ENCODE measurements around the gene SMARCAD1.
"Not testable (repeated sequence)": the region's sequence is repeated elsewhere in the genome, so short reads cannot be mapped to it uniquely, and the experiment has no call there.

Gene SMARCAD1

DNA sequence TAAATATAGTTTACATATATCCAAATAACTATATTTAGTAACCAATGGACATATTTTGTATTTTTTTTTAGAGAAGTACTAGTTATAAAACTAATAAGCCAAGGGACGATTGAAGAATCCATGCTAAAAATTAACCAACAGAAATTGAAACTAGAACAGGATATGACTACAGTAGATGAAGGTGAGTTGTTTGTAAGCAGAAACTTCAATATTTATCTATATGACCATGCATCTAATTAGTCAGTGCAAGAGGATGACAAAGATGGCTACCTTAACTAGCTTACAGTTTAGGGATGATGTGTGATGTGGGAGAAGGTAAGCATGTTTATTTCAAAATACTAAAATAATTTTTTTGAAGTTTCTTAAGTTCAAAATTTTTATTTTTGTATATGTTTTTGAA, 77.2 kb downstream of the SMARCAD1 start:
- no peaks in the 10 kb centered on the region for H3K9me3 ChIP-seq (ENCODE audit: control extremely low read depth in 1 of 5, control insufficient read depth in 4 of 5, insufficient read depth in 2 of 5, low read depth in 1 of 5, low read length in 4 of 5)
- no CpG with 5 or more reads among the region's 1 CpG for WGBS (ENCODE audit: insufficient coverage)
- no peaks in the 10 kb centered on the region for H3K27me3 ChIP-seq (replicated peaks in 2 of 5; ENCODE audit: control insufficient read depth in 4 of 5, insufficient read depth in 5 of 5, low read length in 4 of 5)
- no peaks in the 10 kb centered on the region for H3K4me1 ChIP-seq (ENCODE audit: control extremely low read depth in 1 of 4, control insufficient read depth in 4 of 4, insufficient read depth in 4 of 4, low read length in 3 of 4)
- ChIA-PET CTCF (no interaction called here), POLR2A (no interaction called here)
- H3K4me3 ChIP-seq (ENCODE audit: control insufficient read depth in 1 of 7, extremely low read depth in 1 of 7, insufficient read depth in 4 of 7, low read depth in 2 of 7, low read length in 6 of 7), result no peak overlapping the region
- H3K36me3 ChIP-seq (ENCODE audit: control insufficient read depth in 4 of 4, insufficient read depth in 4 of 4, low read length in 3 of 4), result peaks cover 27 to 66% (median 43%) of the 10 kb centered on the region in 4 experiments
- H3K27ac ChIP-seq (ENCODE audit: insufficient read depth in 1 of 2, low read depth in 1 of 2, low read length in 2 of 2, poor library complexity in 1 of 2, severe bottlenecking in 2 of 2), result no peak overlapping the region
- DNase-seq, result no peak

- Histone ChIP-seq H3K4me1 (ENCODE audit: control extremely low read depth in 1 of 4, control insufficient read depth in 4 of 4, insufficient read depth in 4 of 4, low read length in 3 of 4) (no peaks in the 10 kb centered on the region), H3K27ac (ENCODE audit: insufficient read depth in 1 of 2, low read depth in 1 of 2, low read length in 2 of 2, poor library complexity in 1 of 2, severe bottlenecking in 2 of 2) (no peak overlapping the region), H3K9me3 (ENCODE audit: control extremely low read depth in 1 of 5, control insufficient read depth in 4 of 5, insufficient read depth in 2 of 5, low read depth in 1 of 5, low read length in 4 of 5) (no peaks in the 10 kb centered on the region), H3K36me3 (ENCODE audit: control insufficient read depth in 4 of 4, insufficient read depth in 4 of 4, low read length in 3 of 4) (peaks cover 26 to 66% (median 40%) of the 10 kb centered on the region in 4 experiments), H3K4me3 (ENCODE audit: control insufficient read depth in 1 of 7, extremely low read depth in 1 of 7, insufficient read depth in 4 of 7, low read depth in 2 of 7, low read length in 6 of 7) (no peak overlapping the region), H3K27me3 (replicated peaks in 2 of 5; ENCODE audit: control insufficient read depth in 4 of 5, insufficient read depth in 5 of 5, low read length in 4 of 5) (no peaks in the 10 kb centered on the region)
- no peak for DNase-seq
- POLR2A ChIA-PET, result no interaction called here
- CTCF ChIA-PET, result interaction anchor here (1.3 kb wide), 1 partner anchor 14 kb away, joined by 3 read pairs; no protein-coding TSS in a partner anchor
- no CpG with 5 or more reads among the region's 4 CpGs for WGBS (ENCODE audit: insufficient coverage)
Observed at GRCh38 chr4:94285666-94286065, 78.0 kb downstream of the SMARCAD1 start.

GRCh38 chr4:94290245-94290644, 82.6 kb downstream of the SMARCAD1 start:
- H3K4me3 ChIP-seq (ENCODE audit: control insufficient read depth in 1 of 7, extremely low read depth in 1 of 7, insufficient read depth in 4 of 7, low read depth in 2 of 7, low read length in 6 of 7), result no peak overlapping the region
- peak in 2 of 3 donors; percentile 28 to 31 for DNase-seq
- H3K36me3 ChIP-seq (ENCODE audit: control insufficient read depth in 4 of 4, insufficient read depth in 4 of 4, low read length in 3 of 4), result peaks cover 16 to 42% (median 27%) of the 10 kb centered on the region in 4 experiments
- no peaks in the 10 kb centered on the region for H3K27me3 ChIP-seq (replicated peaks in 2 of 5; ENCODE audit: control insufficient read depth in 4 of 5, insufficient read depth in 5 of 5, low read length in 4 of 5)
- no peaks in the 10 kb centered on the region for H3K4me1 ChIP-seq (ENCODE audit: control extremely low read depth in 1 of 4, control insufficient read depth in 4 of 4, insufficient read depth in 4 of 4, low read length in 3 of 4)
- ChIA-PET POLR2A (no interaction called here), CTCF (interaction anchor here (0.9 kb wide), 1 partner anchor 15 kb away, joined by 4 read pairs; no protein-coding TSS in a partner anchor)
- no peaks in the 10 kb centered on the region for H3K9me3 ChIP-seq (ENCODE audit: control extremely low read depth in 1 of 5, control insufficient read depth in 4 of 5, insufficient read depth in 2 of 5, low read depth in 1 of 5, low read length in 4 of 5)
- WGBS (ENCODE audit: insufficient coverage), result 89% methylated on average over 1 of the region's 2 CpGs
- no peak overlapping the region for H3K27ac ChIP-seq (ENCODE audit: insufficient read depth in 1 of 2, low read depth in 1 of 2, low read length in 2 of 2, poor library complexity in 1 of 2, severe bottlenecking in 2 of 2)

GRCh38 chr4:94293981-94294380, 86.3 kb downstream of the SMARCAD1 start:
- H3K4me1 ChIP-seq (ENCODE audit: control extremely low read depth in 1 of 4, control insufficient read depth in 4 of 4, insufficient read depth in 4 of 4, low read length in 3 of 4); POLR2A ChIA-PET; CTCF ChIA-PET; H3K27me3 ChIP-seq (replicated peaks in 2 of 5; ENCODE audit: control insufficient read depth in 4 of 5, insufficient read depth in 5 of 5, low read length in 4 of 5); H3K9me3 ChIP-seq (ENCODE audit: control extremely low read depth in 1 of 5, control insufficient read depth in 4 of 5, insufficient read depth in 2 of 5, low read depth in 1 of 5, low read length in 4 of 5); H3K27ac ChIP-seq (ENCODE audit: insufficient read depth in 1 of 2, low read depth in 1 of 2, low read length in 2 of 2, poor library complexity in 1 of 2, severe bottlenecking in 2 of 2); H3K4me3 ChIP-seq (ENCODE audit: control insufficient read depth in 1 of 7, extremely low read depth in 1 of 7, insufficient read depth in 4 of 7, low read depth in 2 of 7, low read length in 6 of 7); DNase-seq: not testable (repeated sequence)
- H3K36me3 ChIP-seq (ENCODE audit: control insufficient read depth in 4 of 4, insufficient read depth in 4 of 4, low read length in 3 of 4), result peaks cover 6 to 24% (median 15%) of the 10 kb centered on the region in 4 experiments
- WGBS (ENCODE audit: insufficient coverage), result 100% methylated on average over 3 of the region's 4 CpGs

- CTCF ChIA-PET; H3K27me3 ChIP-seq (replicated peaks in 2 of 5; ENCODE audit: control insufficient read depth in 4 of 5, insufficient read depth in 5 of 5, low read length in 4 of 5); H3K27ac ChIP-seq (ENCODE audit: insufficient read depth in 1 of 2, low read depth in 1 of 2, low read length in 2 of 2, poor library complexity in 1 of 2, severe bottlenecking in 2 of 2); H3K9me3 ChIP-seq (ENCODE audit: control extremely low read depth in 1 of 5, control insufficient read depth in 4 of 5, insufficient read depth in 2 of 5, low read depth in 1 of 5, low read length in 4 of 5); POLR2A ChIA-PET; H3K4me1 ChIP-seq (ENCODE audit: control extremely low read depth in 1 of 4, control insufficient read depth in 4 of 4, insufficient read depth in 4 of 4, low read length in 3 of 4): not testable (repeated sequence)
- WGBS (ENCODE audit: insufficient coverage), result 17% methylated on average over 2 of the region's 6 CpGs
- H3K36me3 ChIP-seq (ENCODE audit: control insufficient read depth in 4 of 4, insufficient read depth in 4 of 4, low read length in 3 of 4), result peaks cover 4 to 15% (median 9%) of the 10 kb centered on the region in 4 experiments
- H3K4me3 ChIP-seq (ENCODE audit: control insufficient read depth in 1 of 7, extremely low read depth in 1 of 7, insufficient read depth in 4 of 7, low read depth in 2 of 7, low read length in 6 of 7), result peak overlapping the region in 1 of 7 experiments; percentile 4
- peak in 2 of 3 donors; percentile 55 to 61 for DNase-seq
Observed at GRCh38 chr4:94295473-94295872, 87.8 kb downstream of the SMARCAD1 start.

- CTCF ChIA-PET, result no interaction called here
- no peak overlapping the region for H3K27ac ChIP-seq (ENCODE audit: insufficient read depth in 1 of 2, low read depth in 1 of 2, low read length in 2 of 2, poor library complexity in 1 of 2, severe bottlenecking in 2 of 2)
- H3K27me3 ChIP-seq (replicated peaks in 2 of 5; ENCODE audit: control insufficient read depth in 4 of 5, insufficient read depth in 5 of 5, low read length in 4 of 5), result no peaks in the 10 kb centered on the region
- POLR2A ChIA-PET, result no interaction called here
- H3K4me3 ChIP-seq (ENCODE audit: control insufficient read depth in 1 of 7, extremely low read depth in 1 of 7, insufficient read depth in 4 of 7, low read depth in 2 of 7, low read length in 6 of 7), result no peak overlapping the region
- H3K4me1 ChIP-seq (ENCODE audit: control extremely low read depth in 1 of 4, control insufficient read depth in 4 of 4, insufficient read depth in 4 of 4, low read length in 3 of 4), result no peaks in the 10 kb centered on the region
- H3K36me3 ChIP-seq (ENCODE audit: control insufficient read depth in 4 of 4, insufficient read depth in 4 of 4, low read length in 3 of 4), result no peaks in the 10 kb centered on the region
- H3K9me3 ChIP-seq (ENCODE audit: control extremely low read depth in 1 of 5, control insufficient read depth in 4 of 5, insufficient read depth in 2 of 5, low read depth in 1 of 5, low read length in 4 of 5), result no peaks in the 10 kb centered on the region
- no peak for DNase-seq
- 100% methylated on average over 1 of the region's 4 CpGs for WGBS (ENCODE audit: insufficient coverage)
Observed at GRCh38 chr4:94298725-94299252, 91.1 kb downstream of the SMARCAD1 start.

DNA sequence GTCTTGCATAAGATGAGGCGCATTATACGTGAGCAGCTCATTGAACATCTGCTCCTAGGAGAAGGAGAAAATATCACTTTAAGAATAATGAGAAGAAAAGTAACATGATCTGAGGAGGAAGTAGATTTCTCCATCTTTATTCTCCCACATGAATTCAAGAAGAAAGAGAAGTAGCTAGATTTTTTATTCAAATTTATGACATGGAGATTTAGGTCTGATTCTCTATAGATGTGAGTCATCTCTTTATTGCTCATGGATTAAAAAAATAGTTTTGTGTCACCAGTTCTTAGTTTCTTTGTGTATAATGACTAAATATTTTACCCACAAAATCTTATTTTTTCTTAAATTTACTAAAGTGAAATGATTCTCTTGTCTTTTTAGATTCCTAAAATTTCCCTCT, 94.5 kb downstream of the SMARCAD1 start:
- DNase-seq, result no peak
- no CpG with 5 or more reads among the region's 2 CpGs for WGBS (ENCODE audit: insufficient coverage)

More for the DNA sequence above, 94.5 kb downstream of the SMARCAD1 start:
- peaks cover 0 to 4% (median 2%) of the 10 kb centered on the region in 4 experiments for H3K4me1 ChIP-seq (ENCODE audit: control extremely low read depth in 1 of 4, control insufficient read depth in 4 of 4, insufficient read depth in 4 of 4, low read length in 3 of 4)
- CTCF ChIA-PET, result interaction anchor here (1.0 to 5.5 kb wide), 6 partner anchors 22 to 105 kb away, joined by 3 to 32 read pairs (median 4); partner anchors contain the start of gene HPGDS
- no peaks in the 10 kb centered on the region for H3K9me3 ChIP-seq (ENCODE audit: control extremely low read depth in 1 of 5, control insufficient read depth in 4 of 5, insufficient read depth in 2 of 5, low read depth in 1 of 5, low read length in 4 of 5)
- no peaks in the 10 kb centered on the region for H3K27me3 ChIP-seq (replicated peaks in 2 of 5; ENCODE audit: control insufficient read depth in 4 of 5, insufficient read depth in 5 of 5, low read length in 4 of 5)
- H3K27ac ChIP-seq (ENCODE audit: insufficient read depth in 1 of 2, low read depth in 1 of 2, low read length in 2 of 2, poor library complexity in 1 of 2, severe bottlenecking in 2 of 2), result no peak overlapping the region
- POLR2A ChIA-PET, result no interaction called here
- H3K36me3 ChIP-seq (ENCODE audit: control insufficient read depth in 4 of 4, insufficient read depth in 4 of 4, low read length in 3 of 4), result no peaks in the 10 kb centered on the region
- no peak overlapping the region for H3K4me3 ChIP-seq (ENCODE audit: control insufficient read depth in 1 of 7, extremely low read depth in 1 of 7, insufficient read depth in 4 of 7, low read depth in 2 of 7, low read length in 6 of 7)
